Prostate gland (tissue), 2 donors: Measurements from ENCODE around the gene PLCG2.

ENCODE experiments used
- POLR2A ChIP-seq: fragments of 450-650 bp; IDR thresholded peaks from one replicate; pipeline ENCODE4 v1.6.1; 2016; ENCODE audit warnings: antibody characterized with exemption, mild to moderate bottlenecking
- TF ChIP-seq, protein P1 (sequence below), 4 experiments: fragments of 200-600 bp in 2 of 4; fragments of 450-650 bp in 2 of 4; sonication (generic) in 2 of 4; IDR thresholded peaks; 1 replicate in 3 of 4; 2 replicates in 1 of 4; pipeline ENCODE4 v1.5.1; 2016 to 2019; ENCODE audit warnings: antibody characterized with exemption in 4 of 4, mild to moderate bottlenecking in 2 of 4, moderate library complexity in 2 of 4

DNA sequence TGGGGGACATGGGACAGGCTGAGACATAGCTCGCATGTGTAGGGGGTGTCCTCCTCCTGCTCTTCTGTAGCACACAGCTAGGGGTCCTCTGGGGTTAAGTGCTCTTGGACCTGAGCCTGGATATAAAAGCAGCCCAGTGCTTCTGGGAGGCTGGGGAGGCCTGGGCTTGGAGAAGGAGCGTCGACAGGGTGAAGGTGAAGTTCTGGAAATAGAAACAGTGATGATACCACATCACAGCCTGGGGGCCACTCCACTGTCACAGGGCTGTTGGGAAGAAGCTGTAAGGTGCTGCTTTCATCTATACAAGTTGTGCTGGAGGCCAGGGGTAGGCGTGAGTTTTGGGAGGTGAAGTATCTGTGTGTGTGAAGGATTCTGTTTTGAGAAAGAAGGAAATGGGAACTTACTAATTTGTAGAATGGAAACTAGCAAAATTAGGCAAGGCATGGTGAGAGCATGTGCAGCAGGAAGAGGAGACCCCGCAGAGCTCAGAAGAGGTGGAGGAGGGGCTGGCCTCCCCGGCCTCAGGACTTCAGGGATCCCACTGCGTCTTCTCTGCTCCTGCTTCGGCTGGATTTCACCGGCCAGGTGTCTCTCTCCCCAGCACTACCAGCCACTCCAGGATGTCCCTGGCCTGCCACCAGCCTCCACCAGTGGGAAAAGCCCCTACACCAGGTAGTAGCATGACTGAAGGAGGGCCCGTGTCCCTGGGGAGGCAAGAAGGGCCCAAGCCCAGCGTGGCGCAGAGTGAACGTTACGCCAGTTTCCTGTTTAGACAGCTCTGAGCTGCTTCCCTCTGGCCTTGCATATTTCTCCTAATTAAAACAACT is 19.4 kb downstream of the PLCG2 start:
- TF ChIP-seq POLR2A: no peak
- TF ChIP-seq, protein P1, sequence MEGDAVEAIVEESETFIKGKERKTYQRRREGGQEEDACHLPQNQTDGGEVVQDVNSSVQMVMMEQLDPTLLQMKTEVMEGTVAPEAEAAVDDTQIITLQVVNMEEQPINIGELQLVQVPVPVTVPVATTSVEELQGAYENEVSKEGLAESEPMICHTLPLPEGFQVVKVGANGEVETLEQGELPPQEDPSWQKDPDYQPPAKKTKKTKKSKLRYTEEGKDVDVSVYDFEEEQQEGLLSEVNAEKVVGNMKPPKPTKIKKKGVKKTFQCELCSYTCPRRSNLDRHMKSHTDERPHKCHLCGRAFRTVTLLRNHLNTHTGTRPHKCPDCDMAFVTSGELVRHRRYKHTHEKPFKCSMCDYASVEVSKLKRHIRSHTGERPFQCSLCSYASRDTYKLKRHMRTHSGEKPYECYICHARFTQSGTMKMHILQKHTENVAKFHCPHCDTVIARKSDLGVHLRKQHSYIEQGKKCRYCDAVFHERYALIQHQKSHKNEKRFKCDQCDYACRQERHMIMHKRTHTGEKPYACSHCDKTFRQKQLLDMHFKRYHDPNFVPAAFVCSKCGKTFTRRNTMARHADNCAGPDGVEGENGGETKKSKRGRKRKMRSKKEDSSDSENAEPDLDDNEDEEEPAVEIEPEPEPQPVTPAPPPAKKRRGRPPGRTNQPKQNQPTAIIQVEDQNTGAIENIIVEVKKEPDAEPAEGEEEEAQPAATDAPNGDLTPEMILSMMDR (IDR thresholded peaks at IDR 0.05): no peak
